K562 (cell line): ENCODE results near the gene TRIM45.

Experiments used
- DMBX1 ChIP-seq: fragments of 250-450 bp; sonication (Bioruptor Pico); IDR thresholded peaks from 2 replicates; pipeline ENCODE4 v1.8.0; 2022; ENCODE audit warnings: inconsistent platforms, mild to moderate bottlenecking, moderate library complexity, borderline replicate concordance
- JUNB ChIP-seq: fragments of 450-650 bp; formaldehyde crosslinking; conservative IDR thresholded peaks from 2 replicates; pipeline ENCODE4 v1.4.0; 2020; ENCODE audit warnings: mild to moderate bottlenecking
- NCOR1 ChIP-seq: fragments of 450-650 bp; IDR thresholded peaks from 2 replicates; pipeline ENCODE4 v1.6.1; 2016; ENCODE audit warnings: mild to moderate bottlenecking, moderate library complexity
- PHB2 ChIP-seq: fragments of 450-650 bp; IDR thresholded peaks from 2 replicates; pipeline ENCODE4 v1.6.1; 2017; ENCODE audit warnings: low read depth
- POLR2A ChIP-seq: fragments of 450-650 bp; conservative IDR thresholded peaks from 2 replicates; pipeline ENCODE4 v1.6.1; 2016
- POLR2AphosphoS2 ChIP-seq: IDR thresholded peaks from 2 replicates; pipeline ENCODE4 v1.6.1; 2012; ENCODE audit warnings: low read length, improper control_type of control experiment
- RERE ChIP-seq: sonication (generic); formaldehyde crosslinking; IDR thresholded peaks from 2 replicates; pipeline ENCODE4 v1.8.0; 2023; ENCODE audit warnings: missing genetic modification reagents, mild to moderate bottlenecking, borderline replicate concordance
- SIRT6 ChIP-seq: IDR thresholded peaks from one replicate; pipeline ENCODE4 v1.6.1; 2012; ENCODE audit warnings: low read depth, mild to moderate bottlenecking, control low read depth, inconsistent platforms, low read length, moderate library complexity
- TAF1 ChIP-seq: IDR thresholded peaks from 2 replicates; pipeline ENCODE4 v1.6.1; 2011; ENCODE audit warnings: mild to moderate bottlenecking, low read length, moderate library complexity; ENCODE audit not compliant: insufficient read depth, control insufficient read depth, severe bottlenecking; ENCODE audit errors: extremely low read depth

DNA sequence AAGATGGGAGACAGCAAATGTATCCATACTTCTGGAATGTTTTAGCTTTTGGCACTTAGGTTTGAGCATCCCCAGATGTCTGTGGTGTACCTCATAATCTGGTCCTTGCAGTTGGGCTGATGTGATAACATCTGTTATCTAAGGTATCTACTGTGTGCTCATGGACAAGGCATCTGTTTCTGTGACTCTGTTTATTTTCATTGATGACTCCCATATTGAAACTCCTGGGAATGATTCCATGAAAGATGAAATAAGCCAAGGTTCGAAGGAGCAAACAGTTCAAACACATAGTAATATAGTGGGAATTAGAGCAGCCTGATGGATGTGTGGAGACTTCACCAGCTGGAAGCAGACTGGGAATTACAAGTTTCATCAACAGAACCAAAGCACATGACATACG is 20.7 kb upstream of the TRIM45 start:
- TF ChIP-seq POLR2A (no peak), NCOR1 (no peak), SIRT6 (no peak), JUNB (CRISPR knock-in tag) (no peak), TAF1 (no peak), DMBX1 (CRISPR knock-in tag) (no peak), POLR2AphosphoS2 (no peak), RERE (CRISPR knock-in tag) (no peak), PHB2 (no peak)
